Endodermal cell (in vitro differentiated cells): ENCODE results near the gene PIP5K1C. TPM values are rescaled to one million over a fixed set of nuclear protein-coding genes. Genes with fewer than 3 reads are reported as not detected.

Experiments used
- DNase-seq: peaks from one replicate; pipeline ENCODE4 v3.0.0-alpha.2; 2017
- H3K27ac ChIP-seq: 2 replicates; pipeline ENCODE4 v1.5.1; 2013; ENCODE audit warnings: mild to moderate bottlenecking, low read depth, low read length, moderate library complexity
- H3K27me3 ChIP-seq: 2 replicates; pipeline ENCODE4 v1.6.1; 2013; ENCODE audit warnings: mild to moderate bottlenecking, low read length, moderate library complexity; ENCODE audit not compliant: insufficient read depth, control insufficient read depth, poor library complexity, severe bottlenecking
- H3K36me3 ChIP-seq: 2 replicates; pipeline ENCODE4 v1.7.0; 2013; ENCODE audit warnings: mild to moderate bottlenecking, low read length, moderate library complexity; ENCODE audit not compliant: control insufficient read depth, insufficient read depth
- H3K4me1 ChIP-seq: one replicate; pipeline ENCODE4 v1.7.0; 2013; ENCODE audit warnings: low read length; ENCODE audit not compliant: control insufficient read depth, insufficient read depth
- H3K4me3 ChIP-seq: 2 replicates; pipeline ENCODE4 v1.5.1; 2013; ENCODE audit warnings: mild to moderate bottlenecking, low read length, moderate library complexity
- H3K9ac ChIP-seq: 2 replicates; pipeline ENCODE4 v1.6.1; 2013; ENCODE audit warnings: mild to moderate bottlenecking, low read length, moderate library complexity; ENCODE audit not compliant: poor library complexity, severe bottlenecking; ENCODE audit errors: extremely low read depth
- H3K9me3 ChIP-seq: 2 replicates; pipeline ENCODE4 v1.6.1; 2013; ENCODE audit warnings: mild to moderate bottlenecking, low read length, moderate library complexity; ENCODE audit not compliant: control insufficient read depth
- H3K27ac Mint-ChIP-seq: 2 replicates; pipeline ENCODE4 v1.8.0; 2020; ENCODE audit warnings: mixed read lengths
- H3K27me3 Mint-ChIP-seq: 2 replicates; pipeline ENCODE4 v1.8.0; 2021; ENCODE audit warnings: mild to moderate bottlenecking, mixed read lengths; ENCODE audit not compliant: insufficient read depth
- H3K36me3 Mint-ChIP-seq: 2 replicates; pipeline ENCODE4 v1.8.0; 2020; ENCODE audit warnings: low read depth, mixed read lengths
- H3K4me1 Mint-ChIP-seq: 2 replicates; pipeline ENCODE4 v1.8.0; 2020; ENCODE audit warnings: mixed read lengths
- H3K4me3 Mint-ChIP-seq: 2 replicates; pipeline ENCODE4 v1.8.0; 2020; ENCODE audit warnings: mild to moderate bottlenecking, moderate library complexity, mixed read lengths
- H3K9me3 Mint-ChIP-seq: 2 replicates; pipeline ENCODE4 v1.8.0; 2020; ENCODE audit warnings: mild to moderate bottlenecking, mixed read lengths
- CTCF ChIP-seq: fragments of 200-600 bp; sonication (generic); conservative IDR thresholded peaks from 2 replicates; pipeline ENCODE4 v1.5.0; 2021; ENCODE audit warnings: antibody characterized with exemption, mild to moderate bottlenecking
- WGBS, 2 experiments: methylation state at CpG; one replicate each; pipeline versions ENCODE4 v1.1.5 to v1.1.7; 2013; ENCODE audit warnings: missing lambda C conversion rate in 2 of 2, mixed read lengths in 1 of 2; ENCODE audit not compliant: insufficient coverage in 1 of 2, insufficient read length in 1 of 2; 5-methylcytosine and 5-hydroxymethylcytosine counted together
- total RNA-seq, 2 donors: library from RNA; stranded (reverse); fragmentation: NEBNext Ultra II Directional in 1 of 2; extraction: Animal tissue kit (Norgen Biotek cat#: 25700) in 1 of 2; gene quantifications; 2 replicates in 1 of 2; 3 replicates in 1 of 2; pipeline ENCODE4 v1.2.1, GENCODE V29; 2021

PIP5K1C gene
- total RNA-seq, 2 donors from 2014 or later = 43.5 to 51.5 TPM

GRCh38 chr19:3697094-3697493 is 3.2 kb downstream of the PIP5K1C start:
- Histone ChIP-seq H3K9ac (no peak overlapping the region), H3K27me3 (no peaks in the 10 kb centered on the region), H3K9me3 (no peaks in the 10 kb centered on the region), H3K4me1 (no peaks in the 10 kb centered on the region), H3K4me3 (no peak overlapping the region), H3K27ac (no peak overlapping the region), H3K36me3 (no peaks in the 10 kb centered on the region)
- Mint-ChIP-seq H3K4me3 (no peak overlapping the region), H3K36me3 (peaks cover 14% of the 10 kb centered on the region), H3K27ac (no peak overlapping the region), H3K27me3 (no peaks in the 10 kb centered on the region), H3K4me1 (no peaks in the 10 kb centered on the region), H3K9me3 (peaks cover 1% of the 10 kb centered on the region)
- TF ChIP-seq CTCF = no peak
- DNase-seq = no peak
- 95 to 96% methylated on average over 27 to 30 of the region's 30 CpGs for WGBS, 2 experiments

- Mint-ChIP-seq H3K36me3 (peaks cover 15% of the 10 kb centered on the region), H3K27me3 (no peaks in the 10 kb centered on the region), H3K4me3 (no peak overlapping the region), H3K4me1 (no peaks in the 10 kb centered on the region), H3K27ac (no peak overlapping the region), H3K9me3 (peaks cover 1% of the 10 kb centered on the region)
- no peak overlapping the region for H3K27ac ChIP-seq
- WGBS, 2 experiments = 94 to 96% methylated on average over 7 to 10 of the region's 10 CpGs
- no peaks in the 10 kb centered on the region for H3K4me1 ChIP-seq
- H3K36me3 ChIP-seq = no peaks in the 10 kb centered on the region
- H3K27me3 ChIP-seq = no peaks in the 10 kb centered on the region
- DNase-seq = no peak
- H3K9me3 ChIP-seq = no peaks in the 10 kb centered on the region
- no peak overlapping the region for H3K4me3 ChIP-seq
- no peak for TF ChIP-seq CTCF
- H3K9ac ChIP-seq = no peak overlapping the region
Measured at GRCh38 chr19:3696660-3696995, 3.6 kb downstream of the PIP5K1C start.

DNA sequence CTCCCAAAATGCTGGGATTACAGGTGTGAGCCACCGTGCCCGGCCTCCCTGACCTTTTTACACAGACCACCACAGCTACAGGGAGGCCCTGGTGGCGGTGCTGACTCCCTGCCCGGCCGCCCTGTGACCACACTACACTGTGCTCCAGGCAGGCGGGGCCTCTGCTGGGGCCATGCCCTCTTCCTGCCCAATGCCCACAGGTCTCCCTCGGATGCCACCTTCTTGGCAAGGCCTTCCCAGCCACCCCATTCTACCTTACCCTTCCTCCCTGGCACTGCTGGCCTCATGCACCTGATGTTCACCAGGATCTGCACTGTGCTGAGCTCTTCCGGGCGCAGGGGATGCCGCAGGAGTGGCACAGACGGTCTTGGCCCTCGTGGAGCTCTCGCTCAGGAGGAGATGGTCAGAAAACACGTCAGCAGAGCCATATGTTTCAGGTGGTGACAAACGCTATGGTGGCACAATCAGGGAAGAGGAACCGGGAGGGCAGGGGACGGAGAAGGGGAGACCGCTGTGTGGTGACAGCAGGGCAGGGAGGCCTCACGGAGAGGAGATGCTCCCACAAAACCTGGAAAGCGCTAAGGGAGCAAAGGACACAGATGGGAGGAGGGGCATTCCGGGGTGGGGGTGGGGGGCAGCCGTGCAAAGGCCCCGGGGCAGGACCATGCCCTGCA is 4.1 kb downstream of the PIP5K1C start:
- Mint-ChIP-seq H3K9me3 (peaks cover 1% of the 10 kb centered on the region), H3K27me3 (no peaks in the 10 kb centered on the region), H3K4me3 (no peak overlapping the region), H3K36me3 (peaks cover 20% of the 10 kb centered on the region), H3K4me1 (no peaks in the 10 kb centered on the region), H3K27ac (no peak overlapping the region)
- Histone ChIP-seq H3K27ac (no peak overlapping the region), H3K4me1 (no peaks in the 10 kb centered on the region), H3K9me3 (no peaks in the 10 kb centered on the region), H3K27me3 (no peaks in the 10 kb centered on the region), H3K36me3 (no peaks in the 10 kb centered on the region), H3K9ac (no peak overlapping the region), H3K4me3 (no peak overlapping the region)
- DNase-seq = no peak
- no peak for TF ChIP-seq CTCF
- WGBS, 2 experiments = 94 to 98% methylated on average over 9 to 23 of the region's 23 CpGs
